Tibial nerve (tissue), 3 donors: Measurements from ENCODE around the gene RWDD4.

Source experiments
- POLR2A ChIP-seq, 2 donors: fragments of 450-650 bp; IDR thresholded peaks; one replicate each; pipeline ENCODE4 v1.6.1; 2017; ENCODE audit warnings: antibody characterized with exemption in 2 of 2, mild to moderate bottlenecking in 2 of 2, moderate library complexity in 2 of 2
- TF ChIP-seq, protein P1 (sequence below), 5 experiments: fragments of 200-600 bp in 3 of 5; fragments of 450-650 bp in 2 of 5; sonication (generic) in 3 of 5; IDR thresholded peaks; one replicate each; pipeline ENCODE4 v1.5.1; 2016 to 2019; ENCODE audit warnings: antibody characterized with exemption in 5 of 5, mild to moderate bottlenecking in 3 of 5, moderate library complexity in 2 of 5

DNA sequence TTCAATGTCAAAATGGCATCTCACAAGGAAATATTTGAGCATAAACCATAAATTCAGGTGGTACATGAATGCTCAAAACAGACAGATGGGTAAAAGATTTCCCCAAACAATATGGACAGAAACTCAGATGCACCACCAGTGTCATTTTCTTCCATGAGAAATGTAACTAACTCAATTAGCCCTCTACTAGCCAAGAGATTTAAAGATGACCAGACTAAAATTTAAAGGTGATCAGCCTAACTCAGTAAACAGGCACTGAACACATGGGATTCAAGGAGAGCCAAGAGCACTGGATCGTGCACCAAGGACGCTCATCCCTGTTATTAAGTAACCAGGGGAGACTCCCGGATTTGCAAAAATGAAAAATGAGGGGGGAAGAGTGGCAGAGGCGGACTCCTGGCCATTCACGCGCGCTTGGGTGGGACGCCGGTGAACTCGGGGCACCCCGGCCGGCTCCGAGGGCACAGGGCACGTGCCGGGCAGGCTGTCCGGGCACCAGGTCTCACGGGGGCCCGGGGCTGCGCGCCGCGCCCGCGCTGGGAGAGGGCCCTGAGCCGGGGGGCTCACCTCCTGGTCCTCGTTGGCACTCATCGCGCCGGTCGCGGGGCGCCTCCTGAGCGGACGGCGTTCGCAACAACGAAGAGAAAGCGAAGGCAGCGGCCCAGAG, 490 bp downstream of the RWDD4 start:
- TF ChIP-seq, protein P1, sequence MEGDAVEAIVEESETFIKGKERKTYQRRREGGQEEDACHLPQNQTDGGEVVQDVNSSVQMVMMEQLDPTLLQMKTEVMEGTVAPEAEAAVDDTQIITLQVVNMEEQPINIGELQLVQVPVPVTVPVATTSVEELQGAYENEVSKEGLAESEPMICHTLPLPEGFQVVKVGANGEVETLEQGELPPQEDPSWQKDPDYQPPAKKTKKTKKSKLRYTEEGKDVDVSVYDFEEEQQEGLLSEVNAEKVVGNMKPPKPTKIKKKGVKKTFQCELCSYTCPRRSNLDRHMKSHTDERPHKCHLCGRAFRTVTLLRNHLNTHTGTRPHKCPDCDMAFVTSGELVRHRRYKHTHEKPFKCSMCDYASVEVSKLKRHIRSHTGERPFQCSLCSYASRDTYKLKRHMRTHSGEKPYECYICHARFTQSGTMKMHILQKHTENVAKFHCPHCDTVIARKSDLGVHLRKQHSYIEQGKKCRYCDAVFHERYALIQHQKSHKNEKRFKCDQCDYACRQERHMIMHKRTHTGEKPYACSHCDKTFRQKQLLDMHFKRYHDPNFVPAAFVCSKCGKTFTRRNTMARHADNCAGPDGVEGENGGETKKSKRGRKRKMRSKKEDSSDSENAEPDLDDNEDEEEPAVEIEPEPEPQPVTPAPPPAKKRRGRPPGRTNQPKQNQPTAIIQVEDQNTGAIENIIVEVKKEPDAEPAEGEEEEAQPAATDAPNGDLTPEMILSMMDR (IDR thresholded peaks at IDR 0.05): no peak
- no peak for TF ChIP-seq POLR2A (IDR thresholded peaks at IDR 0.05)
